Measurements from ENCODE around the gene CNOT1.

DNA sequence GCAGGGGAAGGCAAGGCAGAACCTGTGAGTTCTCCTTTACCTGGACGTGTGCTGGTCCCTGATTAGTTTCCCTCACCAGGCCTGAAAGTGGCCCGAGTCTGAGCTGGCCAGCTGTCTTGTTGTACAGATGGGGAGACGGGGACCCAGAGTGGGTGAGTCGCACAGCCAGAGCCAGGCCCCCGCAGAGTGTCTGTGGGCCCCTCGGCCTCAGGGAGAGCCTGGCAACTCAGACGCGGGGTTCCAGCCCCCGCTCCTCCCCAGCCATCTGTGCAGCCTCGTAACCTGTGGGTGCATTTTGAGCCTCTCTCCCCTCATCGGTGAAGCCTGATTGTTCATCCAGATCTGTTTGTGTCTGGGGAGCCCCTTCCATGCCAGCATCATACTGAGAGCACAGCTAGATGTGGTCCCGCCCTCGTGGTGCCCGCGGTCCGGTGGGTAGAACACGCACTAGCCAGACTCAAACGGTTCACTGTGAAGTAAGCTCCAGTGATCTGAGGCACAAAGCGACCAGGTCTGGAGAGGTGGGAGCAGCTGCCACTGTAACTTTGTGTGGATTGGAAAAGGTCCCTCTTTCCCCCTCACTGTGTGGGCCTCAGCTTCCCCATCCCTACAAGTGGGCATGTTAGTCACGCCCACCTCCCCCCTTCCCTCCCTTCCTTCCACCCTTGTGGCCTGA, 135.7 kb downstream of the CNOT1 start:
- TF ChIP-seq, protein P1, sequence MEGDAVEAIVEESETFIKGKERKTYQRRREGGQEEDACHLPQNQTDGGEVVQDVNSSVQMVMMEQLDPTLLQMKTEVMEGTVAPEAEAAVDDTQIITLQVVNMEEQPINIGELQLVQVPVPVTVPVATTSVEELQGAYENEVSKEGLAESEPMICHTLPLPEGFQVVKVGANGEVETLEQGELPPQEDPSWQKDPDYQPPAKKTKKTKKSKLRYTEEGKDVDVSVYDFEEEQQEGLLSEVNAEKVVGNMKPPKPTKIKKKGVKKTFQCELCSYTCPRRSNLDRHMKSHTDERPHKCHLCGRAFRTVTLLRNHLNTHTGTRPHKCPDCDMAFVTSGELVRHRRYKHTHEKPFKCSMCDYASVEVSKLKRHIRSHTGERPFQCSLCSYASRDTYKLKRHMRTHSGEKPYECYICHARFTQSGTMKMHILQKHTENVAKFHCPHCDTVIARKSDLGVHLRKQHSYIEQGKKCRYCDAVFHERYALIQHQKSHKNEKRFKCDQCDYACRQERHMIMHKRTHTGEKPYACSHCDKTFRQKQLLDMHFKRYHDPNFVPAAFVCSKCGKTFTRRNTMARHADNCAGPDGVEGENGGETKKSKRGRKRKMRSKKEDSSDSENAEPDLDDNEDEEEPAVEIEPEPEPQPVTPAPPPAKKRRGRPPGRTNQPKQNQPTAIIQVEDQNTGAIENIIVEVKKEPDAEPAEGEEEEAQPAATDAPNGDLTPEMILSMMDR (IDR thresholded peaks at IDR 0.05): no peak
- no peak for TF ChIP-seq POLR2A (IDR thresholded peaks at IDR 0.05)

Measured in adrenal gland (tissue), 5 donors.